SH-SY5Y (cell line): Measurements from ENCODE around the gene C1QTNF2.

Experiments
- GATA2 ChIP-seq: IDR thresholded peaks from 2 replicates; pipeline ENCODE4 v1.6.1; 2011; ENCODE audit warnings: mild to moderate bottlenecking, low read depth, low read length
- GATA3 ChIP-seq: IDR thresholded peaks from 2 replicates; pipeline ENCODE4 v1.6.1; 2011; ENCODE audit warnings: low read depth, mild to moderate bottlenecking, low read length, moderate library complexity

DNA sequence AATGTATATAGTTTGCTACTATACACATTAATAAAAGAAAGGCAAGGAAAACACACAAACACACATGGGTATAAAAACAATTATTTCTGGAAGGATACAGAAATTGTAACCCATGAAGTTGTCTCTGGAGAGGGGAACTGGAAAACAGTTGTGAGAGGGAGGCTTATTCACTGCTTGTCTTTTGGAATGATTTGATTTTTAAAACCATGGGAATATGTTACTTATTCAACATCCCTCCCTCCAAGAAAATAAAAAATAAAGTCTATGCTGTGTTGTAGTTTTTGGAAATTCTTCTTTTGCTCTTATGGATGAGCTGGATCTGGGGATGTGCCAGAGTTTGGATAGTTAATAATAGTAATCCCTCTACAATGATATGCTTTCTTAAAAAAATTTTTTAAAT, 6.0 kb upstream of the C1QTNF2 start:
- TF ChIP-seq GATA2: no peak
- TF ChIP-seq GATA3: no peak
